H9 (cell line): ENCODE data around the gene PHF10. TPM values are rescaled to one million over a fixed set of nuclear protein-coding genes. Genes with fewer than 3 reads are reported as not detected.

Experiments
- DNase-seq: peaks from one replicate; pipeline ENCODE4 v3.0.0-alpha.2; 2017
- H2AFZ ChIP-seq: one replicate; pipeline ENCODE4 v1.6.1; 2013; ENCODE audit warnings: mild to moderate bottlenecking, low read length, control low read depth, moderate library complexity
- H2AK5ac ChIP-seq: 2 replicates; pipeline ENCODE4 v1.6.1; 2013; ENCODE audit warnings: low read length, control low read depth, mixed read lengths; ENCODE audit not compliant: insufficient read length
- H2BK120ac ChIP-seq: one replicate; pipeline ENCODE4 v1.6.1; 2013; ENCODE audit warnings: low read depth, mild to moderate bottlenecking, low read length, control low read depth, inconsistent platforms; ENCODE audit not compliant: poor library complexity, severe bottlenecking
- H2BK12ac ChIP-seq: 2 replicates; pipeline ENCODE4 v1.6.1; 2013; ENCODE audit warnings: low read length, control low read depth, mixed read lengths, low read depth; ENCODE audit not compliant: insufficient read length
- H2BK15ac ChIP-seq: 2 replicates; pipeline ENCODE4 v1.6.1; 2013; ENCODE audit warnings: low read depth, low read length, control low read depth
- H2BK20ac ChIP-seq: one replicate; pipeline ENCODE4 v1.6.1; 2013; ENCODE audit warnings: low read depth, mild to moderate bottlenecking, low read length, control low read depth, inconsistent platforms; ENCODE audit not compliant: poor library complexity, severe bottlenecking
- H2BK5ac ChIP-seq: 2 replicates; pipeline ENCODE4 v1.6.1; 2013; ENCODE audit warnings: low read length, control low read depth, mixed read lengths; ENCODE audit not compliant: insufficient read length
- H3K14ac ChIP-seq: 2 replicates; pipeline ENCODE4 v1.6.1; 2013; ENCODE audit warnings: low read length, control low read depth; ENCODE audit not compliant: insufficient read depth
- H3K18ac ChIP-seq: 2 replicates; pipeline ENCODE4 v1.6.1; 2013; ENCODE audit warnings: low read depth, mild to moderate bottlenecking, mixed read lengths, low read length, control low read depth; ENCODE audit not compliant: insufficient read length
- H3K23ac ChIP-seq: 2 replicates; pipeline ENCODE4 v1.6.1; 2013; ENCODE audit warnings: low read length, control low read depth, mixed read lengths, low read depth; ENCODE audit not compliant: insufficient read length
- H3K23me2 ChIP-seq: 2 replicates; pipeline ENCODE4 v1.6.1; 2013; ENCODE audit warnings: low read depth, mild to moderate bottlenecking, mixed read lengths, low read length, control low read depth; ENCODE audit not compliant: insufficient read length, poor library complexity, severe bottlenecking
- H3K27ac ChIP-seq: 2 replicates; pipeline ENCODE4 v1.5.1; 2013; ENCODE audit warnings: low read length, control low read depth, mixed read lengths, low read depth; ENCODE audit not compliant: insufficient read length
- H3K27me3 ChIP-seq: 2 replicates; pipeline ENCODE4 v1.6.1; 2013; ENCODE audit warnings: low read length, control low read depth, inconsistent platforms; ENCODE audit not compliant: insufficient read depth
- H3K4ac ChIP-seq: 2 replicates; pipeline ENCODE4 v1.6.1; 2013; ENCODE audit warnings: low read depth, mild to moderate bottlenecking, control low read depth, inconsistent platforms, low read length, moderate library complexity
- H3K4me1 ChIP-seq: 2 replicates; pipeline ENCODE4 v1.6.1; 2013; ENCODE audit warnings: low read length, control low read depth, inconsistent platforms; ENCODE audit not compliant: insufficient read depth
- H3K4me2 ChIP-seq: 2 replicates; pipeline ENCODE4 v1.6.1; 2013; ENCODE audit warnings: low read length, control low read depth, mixed read lengths; ENCODE audit not compliant: insufficient read length, insufficient read depth
- H3K56ac ChIP-seq: 2 replicates; pipeline ENCODE4 v1.6.1; 2013; ENCODE audit warnings: low read depth, mild to moderate bottlenecking, mixed read lengths, low read length, control low read depth; ENCODE audit not compliant: insufficient read length
- H3K79me1 ChIP-seq: 2 replicates; pipeline ENCODE4 v1.6.1; 2013; ENCODE audit warnings: low read depth, mild to moderate bottlenecking, moderate library complexity, low read length, control low read depth, inconsistent platforms; ENCODE audit not compliant: insufficient read depth, poor library complexity, severe bottlenecking
- H3K79me2 ChIP-seq: 2 replicates; pipeline ENCODE4 v1.6.1; 2013; ENCODE audit warnings: low read length, control low read depth, inconsistent platforms; ENCODE audit not compliant: insufficient read depth
- H3K9ac ChIP-seq: 2 replicates; pipeline ENCODE4 v1.6.1; 2013; ENCODE audit warnings: low read length, control low read depth, mixed read lengths; ENCODE audit not compliant: insufficient read length; ENCODE audit errors: extremely low read depth
- H3K9me3 ChIP-seq: one replicate; pipeline ENCODE4 v1.6.1; 2013; ENCODE audit warnings: low read depth, low read length, inconsistent platforms; ENCODE audit not compliant: control insufficient read depth
- H3T11ph ChIP-seq: one replicate; pipeline ENCODE4 v1.6.1; 2013; ENCODE audit warnings: mild to moderate bottlenecking, low read length, control low read depth, inconsistent platforms
- H4K20me1 ChIP-seq: one replicate; pipeline ENCODE4 v1.6.1; 2013; ENCODE audit not compliant: control insufficient read depth, insufficient read length, insufficient read depth
- H4K5ac ChIP-seq: 2 replicates; pipeline ENCODE4 v1.6.1; 2013; ENCODE audit warnings: low read depth, mild to moderate bottlenecking, mixed read lengths, low read length, control low read depth; ENCODE audit not compliant: insufficient read length
- H4K8ac ChIP-seq: replicated peaks from 2 replicates; pipeline ENCODE4 v1.6.1; 2013; ENCODE audit warnings: low read length, control low read depth, mixed read lengths, low read depth; ENCODE audit not compliant: insufficient read length
- H4K91ac ChIP-seq: 2 replicates; pipeline ENCODE4 v1.6.1; 2013; ENCODE audit warnings: low read depth, mild to moderate bottlenecking, moderate library complexity, mixed read lengths, low read length, control low read depth; ENCODE audit not compliant: insufficient read length
- H3K27ac Mint-ChIP-seq, 3 experiments: 2 replicates in 2 of 3; 3 replicates in 1 of 3; pipeline ENCODE4 v1.8.0; 2020 to 2021; ENCODE audit warnings: mixed read lengths in 3 of 3, mild to moderate bottlenecking in 1 of 3, moderate library complexity in 1 of 3
- H3K27me3 Mint-ChIP-seq: 2 replicates; pipeline ENCODE4 v1.8.0; 2021; ENCODE audit warnings: low read depth, mild to moderate bottlenecking, moderate library complexity, mixed read lengths
- H3K36me3 Mint-ChIP-seq, 3 experiments: 2 replicates in 2 of 3; 3 replicates in 1 of 3; pipeline ENCODE4 v1.8.0; 2020 to 2021; ENCODE audit warnings: low read depth in 3 of 3, mixed read lengths in 3 of 3; ENCODE audit not compliant: insufficient read depth in 1 of 3
- H3K4me1 Mint-ChIP-seq, 2 experiments: 2 replicates each; pipeline ENCODE4 v1.8.0; 2020; ENCODE audit warnings: mixed read lengths in 2 of 2
- H3K4me3 Mint-ChIP-seq, 2 experiments: 2 replicates in 1 of 2; 3 replicates in 1 of 2; pipeline ENCODE4 v1.8.0; 2020 to 2021; ENCODE audit warnings: mild to moderate bottlenecking in 2 of 2, mixed read lengths in 2 of 2, moderate library complexity in 1 of 2
- H3K9me3 Mint-ChIP-seq, 2 experiments: 2 replicates in 1 of 2; 3 replicates in 1 of 2; pipeline ENCODE4 v1.8.0; 2020; ENCODE audit warnings: mild to moderate bottlenecking in 2 of 2, mixed read lengths in 2 of 2, moderate library complexity in 1 of 2
- CTCF ChIP-seq: fragments of 200-600 bp; sonication (generic); conservative IDR thresholded peaks from 3 replicates; pipeline ENCODE4 v1.8.0; 2021; ENCODE audit warnings: antibody characterized with exemption, mild to moderate bottlenecking
- WGBS: extraction: QIAGEN DNeasy Blood & Tissue Kit; methylation state at CpG from one replicate; pipeline ENCODE4 v1.1.7; 2013; ENCODE audit warnings: missing lambda C conversion rate, low lambda C conversion rate, mixed read lengths; ENCODE audit not compliant: insufficient read length; ENCODE audit errors: extremely low coverage; 5-methylcytosine and 5-hydroxymethylcytosine counted together
- total RNA-seq: library from RNA; stranded (reverse); gene quantifications from 2 replicates; pipeline ENCODE4 v1.2.1, GENCODE V29; 2021

The PHF10 gene
- total RNA-seq, 1 experiment from 2014 or later: 59.0 TPM

- no peak overlapping the region for H2BK20ac ChIP-seq
- peaks cover 10% of the 10 kb centered on the region; the same call in 1 of the 2 replicates for H3K79me2 ChIP-seq
- no peaks in the 10 kb centered on the region for H4K20me1 ChIP-seq
- Mint-ChIP-seq H3K4me1 (peaks cover 21 to 27% of the 10 kb centered on the region in 2 experiments), H3K4me3 (peak overlapping the region; percentile 89 to 94), H3K9me3 (peaks cover 0 to 6% of the 10 kb centered on the region in 2 experiments; a peak in 3 of 5 replicates), H3K27ac (peak overlapping the region in 2 of 3 experiments; percentile 90 to 93; a peak in 5 of 7 replicates), H3K27me3 (no peaks in the 10 kb centered on the region), H3K36me3 (peaks cover 22 to 46% (median 27%) of the 10 kb centered on the region in 3 experiments)
- H4K5ac ChIP-seq: no peak overlapping the region
- peak overlapping the region; percentile 94 for H3K9ac ChIP-seq
- H2BK5ac ChIP-seq: peak overlapping the region; percentile 9
- H3K27ac ChIP-seq: no peak overlapping the region
- DNase-seq: no peak
- H3K14ac ChIP-seq: peak overlapping the region; percentile 94
- no peak overlapping the region for H3K56ac ChIP-seq
- no peak overlapping the region for H2AK5ac ChIP-seq
- WGBS: no CpG with 5 or more reads among the region's 54 CpGs
- no peak overlapping the region for H3K4ac ChIP-seq
- H3K27me3 ChIP-seq: no peaks in the 10 kb centered on the region
- H3K4me1 ChIP-seq: peaks cover 7% of the 10 kb centered on the region
- H3K9me3 ChIP-seq: no peaks in the 10 kb centered on the region
- H3K23ac ChIP-seq: no peak overlapping the region
- no peak overlapping the region for H4K91ac ChIP-seq
- TF ChIP-seq CTCF: no peak
- no peak overlapping the region for H2BK12ac ChIP-seq
- H4K8ac ChIP-seq: no peak overlapping the region
- no peak overlapping the region for H2BK120ac ChIP-seq
- H3T11ph ChIP-seq: no peak overlapping the region
- peaks cover 13% of the 10 kb centered on the region for H3K23me2 ChIP-seq
- H3K4me2 ChIP-seq: peak overlapping the region; percentile 69
- H2BK15ac ChIP-seq: no peak overlapping the region
- H2AFZ ChIP-seq: no peak overlapping the region
- peak overlapping the region; percentile 82 for H3K18ac ChIP-seq
- H3K79me1 ChIP-seq: peaks cover 4% of the 10 kb centered on the region
Measured at GRCh38 chr6:169701311-169701953, 22.9 kb downstream of the PHF10 start.
